H9 (cell line): ENCODE measurements around the gene ARAP1. TPM values are rescaled to one million over a fixed set of nuclear protein-coding genes. Genes with fewer than 3 reads are reported as not detected.

Experiments used
- DNase-seq: peaks from one replicate; pipeline ENCODE4 v3.0.0-alpha.2; 2017
- H2AFZ ChIP-seq: one replicate; pipeline ENCODE4 v1.6.1; 2013; ENCODE audit warnings: mild to moderate bottlenecking, low read length, control low read depth, moderate library complexity
- H2AK5ac ChIP-seq: 2 replicates; pipeline ENCODE4 v1.6.1; 2013; ENCODE audit warnings: low read length, control low read depth, mixed read lengths; ENCODE audit not compliant: insufficient read length
- H2BK120ac ChIP-seq: one replicate; pipeline ENCODE4 v1.6.1; 2013; ENCODE audit warnings: low read depth, mild to moderate bottlenecking, low read length, control low read depth, inconsistent platforms; ENCODE audit not compliant: poor library complexity, severe bottlenecking
- H2BK12ac ChIP-seq: 2 replicates; pipeline ENCODE4 v1.6.1; 2013; ENCODE audit warnings: low read length, control low read depth, mixed read lengths, low read depth; ENCODE audit not compliant: insufficient read length
- H2BK15ac ChIP-seq: 2 replicates; pipeline ENCODE4 v1.6.1; 2013; ENCODE audit warnings: low read depth, low read length, control low read depth
- H2BK20ac ChIP-seq: one replicate; pipeline ENCODE4 v1.6.1; 2013; ENCODE audit warnings: low read depth, mild to moderate bottlenecking, low read length, control low read depth, inconsistent platforms; ENCODE audit not compliant: poor library complexity, severe bottlenecking
- H2BK5ac ChIP-seq: 2 replicates; pipeline ENCODE4 v1.6.1; 2013; ENCODE audit warnings: low read length, control low read depth, mixed read lengths; ENCODE audit not compliant: insufficient read length
- H3K14ac ChIP-seq: 2 replicates; pipeline ENCODE4 v1.6.1; 2013; ENCODE audit warnings: low read length, control low read depth; ENCODE audit not compliant: insufficient read depth
- H3K18ac ChIP-seq: 2 replicates; pipeline ENCODE4 v1.6.1; 2013; ENCODE audit warnings: low read depth, mild to moderate bottlenecking, mixed read lengths, low read length, control low read depth; ENCODE audit not compliant: insufficient read length
- H3K23ac ChIP-seq: 2 replicates; pipeline ENCODE4 v1.6.1; 2013; ENCODE audit warnings: low read length, control low read depth, mixed read lengths, low read depth; ENCODE audit not compliant: insufficient read length
- H3K23me2 ChIP-seq: 2 replicates; pipeline ENCODE4 v1.6.1; 2013; ENCODE audit warnings: low read depth, mild to moderate bottlenecking, mixed read lengths, low read length, control low read depth; ENCODE audit not compliant: insufficient read length, poor library complexity, severe bottlenecking
- H3K27ac ChIP-seq: 2 replicates; pipeline ENCODE4 v1.5.1; 2013; ENCODE audit warnings: low read length, control low read depth, mixed read lengths, low read depth; ENCODE audit not compliant: insufficient read length
- H3K27me3 ChIP-seq: 2 replicates; pipeline ENCODE4 v1.6.1; 2013; ENCODE audit warnings: low read length, control low read depth, inconsistent platforms; ENCODE audit not compliant: insufficient read depth
- H3K4ac ChIP-seq: 2 replicates; pipeline ENCODE4 v1.6.1; 2013; ENCODE audit warnings: low read depth, mild to moderate bottlenecking, control low read depth, inconsistent platforms, low read length, moderate library complexity
- H3K4me1 ChIP-seq: 2 replicates; pipeline ENCODE4 v1.6.1; 2013; ENCODE audit warnings: low read length, control low read depth, inconsistent platforms; ENCODE audit not compliant: insufficient read depth
- H3K4me2 ChIP-seq: 2 replicates; pipeline ENCODE4 v1.6.1; 2013; ENCODE audit warnings: low read length, control low read depth, mixed read lengths; ENCODE audit not compliant: insufficient read length, insufficient read depth
- H3K56ac ChIP-seq: 2 replicates; pipeline ENCODE4 v1.6.1; 2013; ENCODE audit warnings: low read depth, mild to moderate bottlenecking, mixed read lengths, low read length, control low read depth; ENCODE audit not compliant: insufficient read length
- H3K79me1 ChIP-seq: 2 replicates; pipeline ENCODE4 v1.6.1; 2013; ENCODE audit warnings: low read depth, mild to moderate bottlenecking, moderate library complexity, low read length, control low read depth, inconsistent platforms; ENCODE audit not compliant: insufficient read depth, poor library complexity, severe bottlenecking
- H3K79me2 ChIP-seq: 2 replicates; pipeline ENCODE4 v1.6.1; 2013; ENCODE audit warnings: low read length, control low read depth, inconsistent platforms; ENCODE audit not compliant: insufficient read depth
- H3K9ac ChIP-seq: 2 replicates; pipeline ENCODE4 v1.6.1; 2013; ENCODE audit warnings: low read length, control low read depth, mixed read lengths; ENCODE audit not compliant: insufficient read length; ENCODE audit errors: extremely low read depth
- H3K9me3 ChIP-seq: one replicate; pipeline ENCODE4 v1.6.1; 2013; ENCODE audit warnings: low read depth, low read length, inconsistent platforms; ENCODE audit not compliant: control insufficient read depth
- H3T11ph ChIP-seq: one replicate; pipeline ENCODE4 v1.6.1; 2013; ENCODE audit warnings: mild to moderate bottlenecking, low read length, control low read depth, inconsistent platforms
- H4K20me1 ChIP-seq: one replicate; pipeline ENCODE4 v1.6.1; 2013; ENCODE audit not compliant: control insufficient read depth, insufficient read length, insufficient read depth
- H4K5ac ChIP-seq: 2 replicates; pipeline ENCODE4 v1.6.1; 2013; ENCODE audit warnings: low read depth, mild to moderate bottlenecking, mixed read lengths, low read length, control low read depth; ENCODE audit not compliant: insufficient read length
- H4K8ac ChIP-seq: replicated peaks from 2 replicates; pipeline ENCODE4 v1.6.1; 2013; ENCODE audit warnings: low read length, control low read depth, mixed read lengths, low read depth; ENCODE audit not compliant: insufficient read length
- H4K91ac ChIP-seq: 2 replicates; pipeline ENCODE4 v1.6.1; 2013; ENCODE audit warnings: low read depth, mild to moderate bottlenecking, moderate library complexity, mixed read lengths, low read length, control low read depth; ENCODE audit not compliant: insufficient read length
- H3K27ac Mint-ChIP-seq, 3 experiments: 2 replicates in 2 of 3; 3 replicates in 1 of 3; pipeline ENCODE4 v1.8.0; 2020 to 2021; ENCODE audit warnings: mixed read lengths in 3 of 3, mild to moderate bottlenecking in 1 of 3, moderate library complexity in 1 of 3
- H3K27me3 Mint-ChIP-seq: 2 replicates; pipeline ENCODE4 v1.8.0; 2021; ENCODE audit warnings: low read depth, mild to moderate bottlenecking, moderate library complexity, mixed read lengths
- H3K36me3 Mint-ChIP-seq, 3 experiments: 2 replicates in 2 of 3; 3 replicates in 1 of 3; pipeline ENCODE4 v1.8.0; 2020 to 2021; ENCODE audit warnings: low read depth in 3 of 3, mixed read lengths in 3 of 3; ENCODE audit not compliant: insufficient read depth in 1 of 3
- H3K4me1 Mint-ChIP-seq, 2 experiments: 2 replicates each; pipeline ENCODE4 v1.8.0; 2020; ENCODE audit warnings: mixed read lengths in 2 of 2
- H3K4me3 Mint-ChIP-seq, 2 experiments: 2 replicates in 1 of 2; 3 replicates in 1 of 2; pipeline ENCODE4 v1.8.0; 2020 to 2021; ENCODE audit warnings: mild to moderate bottlenecking in 2 of 2, mixed read lengths in 2 of 2, moderate library complexity in 1 of 2
- H3K9me3 Mint-ChIP-seq, 2 experiments: 2 replicates in 1 of 2; 3 replicates in 1 of 2; pipeline ENCODE4 v1.8.0; 2020; ENCODE audit warnings: mild to moderate bottlenecking in 2 of 2, mixed read lengths in 2 of 2, moderate library complexity in 1 of 2
- WGBS: extraction: QIAGEN DNeasy Blood & Tissue Kit; methylation state at CpG from one replicate; pipeline ENCODE4 v1.1.7; 2013; ENCODE audit warnings: missing lambda C conversion rate, low lambda C conversion rate, mixed read lengths; ENCODE audit not compliant: insufficient read length; ENCODE audit errors: extremely low coverage; 5-methylcytosine and 5-hydroxymethylcytosine counted together
- total RNA-seq: library from RNA; stranded (reverse); gene quantifications from 2 replicates; pipeline ENCODE4 v1.2.1, GENCODE V29; 2021
- TF ChIP-seq, protein P1 (sequence below): fragments of 200-600 bp; sonication (generic); conservative IDR thresholded peaks from 3 replicates; pipeline ENCODE4 v1.8.0; 2021; ENCODE audit warnings: antibody characterized with exemption, mild to moderate bottlenecking

The ARAP1 gene
- total RNA-seq, 1 experiment from 2014 or later, result 59.4 TPM

DNA sequence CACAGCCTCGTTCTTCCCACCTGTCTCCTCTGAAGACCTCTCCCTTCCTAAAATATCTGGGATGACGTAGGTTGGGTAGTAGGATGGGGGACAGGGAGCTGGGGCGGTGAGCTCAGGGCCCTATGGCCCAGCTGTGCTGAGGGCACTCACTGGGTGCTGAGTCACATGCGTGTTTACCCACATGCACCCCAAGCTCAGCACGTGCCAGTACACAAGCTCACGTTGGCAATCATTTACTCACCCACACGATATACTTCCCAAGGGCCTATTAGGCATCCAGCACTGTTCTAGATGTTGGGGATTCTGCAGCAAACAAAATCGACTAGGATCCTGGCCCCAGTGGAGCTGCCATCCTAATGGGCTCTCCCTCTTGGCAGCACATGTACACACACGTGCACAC, 28.7 kb downstream of the ARAP1 start:
- Histone ChIP-seq H4K8ac (no peak overlapping the region), H4K5ac (no peak overlapping the region), H2AFZ (no peak overlapping the region), H3T11ph (no peak overlapping the region), H3K4me2 (no peak overlapping the region), H2BK15ac (no peak overlapping the region), H3K23ac (no peak overlapping the region), H3K9me3 (no peaks in the 10 kb centered on the region), H3K27me3 (no peaks in the 10 kb centered on the region), H2BK20ac (no peak overlapping the region), H4K20me1 (peaks cover 3% of the 10 kb centered on the region), H3K4me1 (no peaks in the 10 kb centered on the region), H2BK12ac (no peak overlapping the region), H2AK5ac (no peak overlapping the region), H3K9ac (no peak overlapping the region), H3K4ac (no peak overlapping the region), H3K79me2 (peaks cover 9% of the 10 kb centered on the region; the same call in 1 of the 2 replicates), H3K18ac (no peak overlapping the region), H3K79me1 (peaks cover 8% of the 10 kb centered on the region), H3K27ac (no peak overlapping the region), H2BK5ac (no peak overlapping the region), H3K56ac (no peak overlapping the region), H2BK120ac (no peak overlapping the region), H3K23me2 (no peaks in the 10 kb centered on the region), H3K14ac (no peak overlapping the region), H4K91ac (no peak overlapping the region)
- H3K9me3 Mint-ChIP-seq, result no peaks in the 10 kb centered on the region; a peak in 1 of 5 replicates
- no peaks in the 10 kb centered on the region for H3K27me3 Mint-ChIP-seq
- H3K4me3 Mint-ChIP-seq, result no peak overlapping the region
- H3K4me1 Mint-ChIP-seq, result peaks cover 17 to 23% of the 10 kb centered on the region in 2 experiments
- peak overlapping the region in 1 of 3 experiments; percentile 52; a peak in 1 of 7 replicates for H3K27ac Mint-ChIP-seq
- no CpG with 5 or more reads among the region's 9 CpGs for WGBS
- peaks cover 6 to 14% (median 11%) of the 10 kb centered on the region in 3 experiments; a peak in 5 of 7 replicates for H3K36me3 Mint-ChIP-seq
- no peak for DNase-seq
- TF ChIP-seq, protein P1, sequence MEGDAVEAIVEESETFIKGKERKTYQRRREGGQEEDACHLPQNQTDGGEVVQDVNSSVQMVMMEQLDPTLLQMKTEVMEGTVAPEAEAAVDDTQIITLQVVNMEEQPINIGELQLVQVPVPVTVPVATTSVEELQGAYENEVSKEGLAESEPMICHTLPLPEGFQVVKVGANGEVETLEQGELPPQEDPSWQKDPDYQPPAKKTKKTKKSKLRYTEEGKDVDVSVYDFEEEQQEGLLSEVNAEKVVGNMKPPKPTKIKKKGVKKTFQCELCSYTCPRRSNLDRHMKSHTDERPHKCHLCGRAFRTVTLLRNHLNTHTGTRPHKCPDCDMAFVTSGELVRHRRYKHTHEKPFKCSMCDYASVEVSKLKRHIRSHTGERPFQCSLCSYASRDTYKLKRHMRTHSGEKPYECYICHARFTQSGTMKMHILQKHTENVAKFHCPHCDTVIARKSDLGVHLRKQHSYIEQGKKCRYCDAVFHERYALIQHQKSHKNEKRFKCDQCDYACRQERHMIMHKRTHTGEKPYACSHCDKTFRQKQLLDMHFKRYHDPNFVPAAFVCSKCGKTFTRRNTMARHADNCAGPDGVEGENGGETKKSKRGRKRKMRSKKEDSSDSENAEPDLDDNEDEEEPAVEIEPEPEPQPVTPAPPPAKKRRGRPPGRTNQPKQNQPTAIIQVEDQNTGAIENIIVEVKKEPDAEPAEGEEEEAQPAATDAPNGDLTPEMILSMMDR, result no peak
